Embryonic facial prominence (tissue), 1 donor: ENCODE data around the gene DNHD1.

Source experiments
- DNase-seq: peaks from one replicate; pipeline ENCODE4 v3.0.0-alpha.2; 2016; ENCODE audit errors: extremely low spot score

Gene DNHD1

GRCh38 chr11:6611092-6611962, 114.2 kb downstream of the DNHD1 start:
- no peak for DNase-seq

- no peak for DNase-seq
Observed at GRCh38 chr11:6611963-6612212, 114.8 kb downstream of the DNHD1 start.

- DNase-seq, result peak; percentile 93
Observed at GRCh38 chr11:6612213-6613041, 115.3 kb downstream of the DNHD1 start, which contains the start of gene TAF10. TAF10 (minus strand) TSS chr11:6612216; CDS start chr11:6612189, 27 bp downstream.

GRCh38 chr11:6613496-6613895, 116.4 kb downstream of the DNHD1 start:
- DNase-seq, result no peak

GRCh38 chr11:6614446-6614845, 117.4 kb downstream of the DNHD1 start:
- DNase-seq, result no peak

- DNase-seq, result no peak
Observed at GRCh38 chr11:6615046-6615445, 118.0 kb downstream of the DNHD1 start.

GRCh38 chr11:6615882-6616585, 119.0 kb downstream of the DNHD1 start:
- no peak for DNase-seq

- no peak for DNase-seq
Observed at GRCh38 chr11:6616596-6617250, 119.6 kb downstream of the DNHD1 start.

- no peak for DNase-seq
Observed at GRCh38 chr11:6617315-6617781, 120.3 kb downstream of the DNHD1 start.

- DNase-seq, result no peak
Observed at GRCh38 chr11:6618117-6619003, 121.3 kb downstream of the DNHD1 start.

- DNase-seq, result peak; percentile 96
Observed at GRCh38 chr11:6619004-6619745, 122.1 kb downstream of the DNHD1 start, which contains the start of gene TPP1. TPP1 (minus strand) TSS chr11:6619422; CDS start chr11:6619400, 22 bp downstream.

GRCh38 chr11:6620636-6621035, 123.6 kb downstream of the DNHD1 start:
- DNase-seq, result no peak
